AG10803 (cell line): Measurements from ENCODE around the gene NAMPT.

ENCODE experiments used
- DNase-seq: peaks from one replicate; pipeline ENCODE4 v3.0.0; 2010; ENCODE audit warnings: low read depth
- H3K4me3 ChIP-seq: 2 replicates; pipeline ENCODE4 v1.5.1; 2011; ENCODE audit warnings: mild to moderate bottlenecking, low read length, control low read depth
- CTCF ChIP-seq: conservative IDR thresholded peaks from 2 replicates; pipeline ENCODE4 v1.5.1; 2011; ENCODE audit warnings: mild to moderate bottlenecking, low read length, control low read depth, inconsistent platforms

NAMPT gene

GRCh38 chr7:106281127-106281526 lies 3.7 kb downstream of the NAMPT start:
- DNase-seq, result no peak

GRCh38 chr7:106279425-106280197 lies 5.2 kb downstream of the NAMPT start:
- TF ChIP-seq CTCF, result no peak
- no peak for DNase-seq
- H3K4me3 ChIP-seq, result no peak overlapping the region

More at GRCh38 chr7:106281127-106281526, 3.7 kb downstream of the NAMPT start:
- no peak overlapping the region for H3K4me3 ChIP-seq
- no peak for TF ChIP-seq CTCF

GRCh38 chr7:106278695-106279094 lies 6.1 kb downstream of the NAMPT start:
- no peak for DNase-seq
- no peak for TF ChIP-seq CTCF
- H3K4me3 ChIP-seq, result no peak overlapping the region

GRCh38 chr7:106277976-106278375 lies 6.8 kb downstream of the NAMPT start:
- no peak overlapping the region for H3K4me3 ChIP-seq

GRCh38 chr7:106276513-106276912 lies 8.3 kb downstream of the NAMPT start:
- no peak for DNase-seq

More at GRCh38 chr7:106277976-106278375, 6.8 kb downstream of the NAMPT start:
- no peak for TF ChIP-seq CTCF
- DNase-seq, result no peak

GRCh38 chr7:106273009-106273668 lies 11.6 kb downstream of the NAMPT start:
- no peak for DNase-seq
- H3K4me3 ChIP-seq, result no peak overlapping the region
- no peak for TF ChIP-seq CTCF

More at GRCh38 chr7:106276513-106276912, 8.3 kb downstream of the NAMPT start:
- no peak for TF ChIP-seq CTCF
- no peak overlapping the region for H3K4me3 ChIP-seq
